HepG2 (cell line): Measurements from ENCODE around the gene DCDC2. TPM values are rescaled to one million over a fixed set of nuclear protein-coding genes. Genes with fewer than 3 reads are reported as not detected.

Experiments used
- CEBPG ChIP-seq: IDR thresholded peaks from 2 replicates; pipeline ENCODE4 v1.6.1; 2016
- CREB1 ChIP-seq, 2 experiments: fragments of 450-650 bp in 1 of 2; IDR thresholded peaks; 2 replicates each; pipeline ENCODE4 v1.6.1; 2016 to 2017; ENCODE audit warnings: control low read depth in 1 of 2, mild to moderate bottlenecking in 1 of 2, missing compliant biosample characterization in 1 of 2, missing genetic modification characterization in 1 of 2
- CREM ChIP-seq, 2 experiments: sonication (generic) in 1 of 2; formaldehyde crosslinking in 1 of 2; IDR thresholded peaks; 2 replicates each; pipeline versions ENCODE4 v1.4.0 to v1.6.1; 2016 to 2020; ENCODE audit warnings: antibody characterized with exemption in 1 of 2, mild to moderate bottlenecking in 1 of 2, missing genetic modification reagents in 1 of 2
- FOSL2 ChIP-seq: sonication (generic); formaldehyde crosslinking; IDR thresholded peaks from 2 replicates; pipeline ENCODE4 v1.4.0; 2020; ENCODE audit warnings: missing genetic modification reagents
- FOXP1 ChIP-seq, 2 experiments: fragments of 450-650 bp in 1 of 2; IDR thresholded peaks; 2 replicates each; pipeline ENCODE4 v1.6.1; 2017 to 2018; ENCODE audit warnings: antibody characterized with exemption in 1 of 2
- HNF4G ChIP-seq, 2 experiments: sonication (generic) in 1 of 2; formaldehyde crosslinking in 1 of 2; IDR thresholded peaks; 2 replicates each; pipeline versions ENCODE4 v1.4.0 to v1.6.1; 2011 to 2020; ENCODE audit warnings: borderline replicate concordance in 2 of 2, low read depth in 2 of 2, mild to moderate bottlenecking in 2 of 2, low read length in 1 of 2, missing genetic modification reagents in 1 of 2, moderate library complexity in 1 of 2
- KLF16 ChIP-seq, 2 experiments: sonication (generic) in 1 of 2; formaldehyde crosslinking in 1 of 2; IDR thresholded peaks; 2 replicates each; pipeline versions ENCODE4 v1.6.1 to v1.8.0; 2016 to 2023; ENCODE audit warnings: missing genetic modification reagents in 2 of 2, missing compliant biosample characterization in 1 of 2
- NFKBIZ ChIP-seq: IDR thresholded peaks from 2 replicates; pipeline ENCODE4 v1.6.1; 2018; ENCODE audit warnings: missing genetic modification reagents, missing compliant biosample characterization
- PAXIP1 ChIP-seq: sonication (generic); formaldehyde crosslinking; conservative IDR thresholded peaks from 2 replicates; pipeline ENCODE4 v1.4.0; 2020; ENCODE audit warnings: mild to moderate bottlenecking, missing genetic modification reagents, moderate library complexity
- PLRG1 ChIP-seq: fragments of 450-650 bp; conservative IDR thresholded peaks from 2 replicates; pipeline ENCODE4 v1.6.1; 2016
- RBM22 ChIP-seq: fragments of 200-400 bp; formaldehyde crosslinking; optimal IDR thresholded peaks from 2 replicates; pipeline ENCODE3; 2017; ENCODE audit warnings: mild to moderate bottlenecking, low read length, moderate library complexity
- SNAI1 ChIP-seq: sonication (generic); formaldehyde crosslinking; IDR thresholded peaks from 2 replicates; pipeline ENCODE4 v1.5.0; 2020; ENCODE audit warnings: mild to moderate bottlenecking, missing genetic modification reagents, borderline replicate concordance
- SRSF1 ChIP-seq: fragments of 200-400 bp; formaldehyde crosslinking; optimal IDR thresholded peaks from 2 replicates; pipeline ENCODE3; 2017; ENCODE audit warnings: mild to moderate bottlenecking, low read depth, low read length, moderate library complexity
- TCF7 ChIP-seq: sonication (generic); IDR thresholded peaks from 2 replicates; pipeline ENCODE4 v1.6.1; 2016; ENCODE audit warnings: antibody characterized with exemption, low read depth
- ZNF142 ChIP-seq: sonication (generic); formaldehyde crosslinking; IDR thresholded peaks from 2 replicates; pipeline ENCODE4 v1.4.0; 2020; ENCODE audit warnings: missing genetic modification reagents
- ZNF543 ChIP-seq: sonication (generic); formaldehyde crosslinking; IDR thresholded peaks from 2 replicates; pipeline ENCODE4 v1.4.0; 2020; ENCODE audit warnings: mild to moderate bottlenecking, missing genetic modification reagents
- ZNF703 ChIP-seq: sonication (generic); formaldehyde crosslinking; IDR thresholded peaks from 2 replicates; pipeline ENCODE4 v1.5.1; 2020; ENCODE audit warnings: missing genetic modification reagents, mild to moderate bottlenecking, moderate library complexity, borderline replicate concordance
- polyA plus RNA-seq, 8 experiments: library from polyadenylated mRNA; depleted of rRNA in 3 of 8; stranded (reverse) in 7 of 8; unstranded in 1 of 8; fragments of >200 nt; fragmentation: Illumina TruSeq in 4 of 8; extraction: Trizol in 4 of 8; gene quantifications; 2 replicates each; pipeline versions ENCODE4 v1.2.1 to v1.2.3, GENCODE V29; 2011 to 2016; ENCODE audit warnings: low read depth in 4 of 8, missing spikeins in 1 of 8, mixed read lengths in 1 of 8; ENCODE audit not compliant: insufficient read depth in 1 of 8
- total RNA-seq, 5 experiments: library from RNA; depleted of rRNA; stranded (reverse); fragments of >200 nt; fragmentation: Illumina TruSeq; extraction: Trizol; gene quantifications; 2 replicates each; pipeline ENCODE4 v1.2.3, GENCODE V29; 2016; ENCODE audit warnings: low read depth in 1 of 5
- TF ChIP-seq, protein P1 (sequence below): sonication (generic); formaldehyde crosslinking; IDR thresholded peaks from 2 replicates; pipeline ENCODE4 v1.4.0; 2020; ENCODE audit warnings: missing genetic modification reagents, low read depth, mild to moderate bottlenecking, borderline replicate concordance

Gene DCDC2
- total and polyA plus RNA-seq, 2 of the 13 experiments (the other 11 are each of a cell fraction or from before 2014, with no cell fraction given), result 9.0 to 36.2 TPM

GRCh38 chr6:24194978-24195700 is 162.7 kb downstream of the DCDC2 start (continued):
- no peak for TF ChIP-seq CREB1 (IDR thresholded peaks at IDR 0.05)
- no peak for TF ChIP-seq CREB1 (CRISPR knock-in tag; IDR thresholded peaks at IDR 0.05)
- TF ChIP-seq SNAI1 (CRISPR knock-in tag), result no peak
- no peak for TF ChIP-seq FOXP1 (IDR thresholded peaks at IDR 0.05)
- TF ChIP-seq FOXP1 (CRISPR knock-in tag; IDR thresholded peaks at IDR 0.05), result peak; percentile 36; the same call in 1 of the 2 replicates
- TF ChIP-seq ZNF543 (CRISPR knock-in tag), result no peak
- TF ChIP-seq NFKBIZ (CRISPR knock-in tag), result no peak
- TF ChIP-seq TCF7, result peak; percentile 58
- TF ChIP-seq PAXIP1 (CRISPR knock-in tag), result peak; percentile 57; the same call in 1 of the 2 replicates
- peak; percentile 69 for TF ChIP-seq FOSL2 (CRISPR knock-in tag)
- TF ChIP-seq CEBPG, result peak; percentile 61
- no peak for TF ChIP-seq SRSF1
- TF ChIP-seq ZNF142, result no peak
- no peak for TF ChIP-seq ZNF703
- TF ChIP-seq, protein P1, sequence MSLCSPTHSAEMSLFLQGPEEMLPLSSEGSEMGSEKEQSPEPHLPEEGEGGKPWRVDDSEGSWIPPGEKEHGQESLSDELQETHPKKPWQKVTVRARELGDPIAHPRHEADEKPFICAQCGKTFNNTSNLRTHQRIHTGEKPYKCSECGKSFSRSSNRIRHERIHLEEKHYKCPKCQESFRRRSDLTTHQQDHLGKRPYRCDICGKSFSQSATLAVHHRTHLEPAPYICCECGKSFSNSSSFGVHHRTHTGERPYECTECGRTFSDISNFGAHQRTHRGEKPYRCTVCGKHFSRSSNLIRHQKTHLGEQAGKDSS (CRISPR knock-in tag), result no peak
- TF ChIP-seq HNF4G (IDR thresholded peaks at IDR 0.05; ENCODE audit: borderline replicate concordance, low read depth, low read length), result peak; percentile 69
- TF ChIP-seq HNF4G (CRISPR knock-in tag; IDR thresholded peaks at IDR 0.05; ENCODE audit: borderline replicate concordance, low read depth), result no peak
- no peak for TF ChIP-seq RBM22
- no peak for TF ChIP-seq PLRG1
- TF ChIP-seq CREM (IDR thresholded peaks at IDR 0.05), result peak; percentile 60
- no peak for TF ChIP-seq CREM (CRISPR knock-in tag; IDR thresholded peaks at IDR 0.05)
- TF ChIP-seq KLF16 (CRISPR knock-in tag; IDR thresholded peaks at IDR 0.05), result no peak
